HEK293T (cell line): ENCODE results near the gene CYP26A1.

Source experiments
- CTCF ChIA-PET: fragments of 350-600 bp; formaldehyde crosslinking; extraction: SDS; loops from one replicate; lab custom pipeline; 2021; ENCODE audit warnings: antibody characterized with exemption, inconsistent platforms; lab: Yijun Ruan, JAX
- POLR2A ChIA-PET: fragments of 350-600 bp; formaldehyde crosslinking; extraction: SDS; loops from one replicate; lab custom pipeline; 2020; ENCODE audit warnings: antibody characterized with exemption, inconsistent platforms; lab: Yijun Ruan, JAX
- DNase-seq: peaks from one replicate; pipeline ENCODE4 v3.0.0; 2012; ENCODE audit warnings: mixed read lengths; ENCODE audit errors: extremely low spot score
- ARNT ChIP-seq: fragments of 450-650 bp; IDR thresholded peaks from 2 replicates; pipeline ENCODE4 v1.6.1; 2017; ENCODE audit warnings: mild to moderate bottlenecking
- BHLHE40 ChIP-seq: fragments of 450-650 bp; IDR thresholded peaks from 2 replicates; pipeline ENCODE4 v1.6.1; 2016; ENCODE audit warnings: mild to moderate bottlenecking, moderate library complexity, borderline replicate concordance
- CTBP1 ChIP-seq: fragments of 450-650 bp; IDR thresholded peaks from 2 replicates; pipeline ENCODE4 v1.6.1; 2016; ENCODE audit warnings: borderline replicate concordance
- ELF4 ChIP-seq: fragments of 450-650 bp; IDR thresholded peaks from 2 replicates; pipeline ENCODE4 v1.6.1; 2017; ENCODE audit warnings: antibody characterized with exemption
- FOXA1 ChIP-seq: fragments of 450-650 bp; IDR thresholded peaks from 2 replicates; pipeline ENCODE4 v1.6.1; 2016; ENCODE audit warnings: mild to moderate bottlenecking
- FOXK2 ChIP-seq: fragments of 450-650 bp; IDR thresholded peaks from 2 replicates; pipeline ENCODE4 v1.6.1; 2016; ENCODE audit warnings: mild to moderate bottlenecking
- FOXM1 ChIP-seq: fragments of 450-650 bp; IDR thresholded peaks from 2 replicates; pipeline ENCODE4 v1.6.1; 2017; ENCODE audit warnings: mild to moderate bottlenecking, borderline replicate concordance
- HDGF ChIP-seq: fragments of 450-650 bp; IDR thresholded peaks from 2 replicates; pipeline ENCODE4 v1.6.1; 2017; ENCODE audit warnings: antibody characterized with exemption, borderline replicate concordance
- L3MBTL2 ChIP-seq: fragments of 450-650 bp; conservative IDR thresholded peaks from 2 replicates; pipeline ENCODE4 v1.6.1; 2016; ENCODE audit warnings: mild to moderate bottlenecking
- LEF1 ChIP-seq: fragments of 450-650 bp; IDR thresholded peaks from 2 replicates; pipeline ENCODE4 v1.6.1; 2017; ENCODE audit warnings: mild to moderate bottlenecking, borderline replicate concordance
- NFRKB ChIP-seq: fragments of 450-650 bp; IDR thresholded peaks from 2 replicates; pipeline ENCODE4 v1.6.1; 2016; ENCODE audit warnings: mild to moderate bottlenecking, moderate library complexity
- PKNOX1 ChIP-seq: fragments of 450-650 bp; IDR thresholded peaks from 2 replicates; pipeline ENCODE4 v1.6.1; 2016
- SP1 ChIP-seq: fragments of 450-650 bp; IDR thresholded peaks from 2 replicates; pipeline ENCODE4 v1.6.1; 2017
- SUZ12 ChIP-seq: fragments of 450-650 bp; IDR thresholded peaks from 2 replicates; pipeline ENCODE4 v1.6.1; 2016; ENCODE audit warnings: mild to moderate bottlenecking
- TARDBP ChIP-seq: fragments of 450-650 bp; IDR thresholded peaks from 2 replicates; pipeline ENCODE4 v1.6.1; 2016
- ZNF384 ChIP-seq: fragments of 450-650 bp; IDR thresholded peaks from 2 replicates; pipeline ENCODE4 v1.6.1; 2016

Gene CYP26A1

GRCh38 chr10:93113042-93113441 lies 39.3 kb downstream of the CYP26A1 start:
- DNase-seq: no peak
- POLR2A ChIA-PET: no interaction called here

GRCh38 chr10:93115661-93116383 lies 42.1 kb downstream of the CYP26A1 start:
- POLR2A ChIA-PET: no interaction called here
- CTCF ChIA-PET: interaction anchor here (0.5 to 2.2 kb wide), 16 partner anchors 9 to 590 kb away, joined by 3 to 11 read pairs (median 4); no protein-coding TSS in a partner anchor
- peak; percentile 81 for DNase-seq
- TF ChIP-seq FOXM1 (no peak), CTBP1 (no peak), SUZ12 (no peak)

More at GRCh38 chr10:93113042-93113441, 39.3 kb downstream of the CYP26A1 start:
- no peak for TF ChIP-seq HDGF
- no peak for TF ChIP-seq FOXK2
- no peak for TF ChIP-seq FOXM1
- TF ChIP-seq ARNT: no peak
- TF ChIP-seq CTBP1: no peak
- no peak for TF ChIP-seq FOXA1
- no peak for TF ChIP-seq PKNOX1
- TF ChIP-seq TARDBP: no peak
- no peak for TF ChIP-seq SP1
- no peak for TF ChIP-seq SUZ12
- no peak for TF ChIP-seq BHLHE40
- no peak for TF ChIP-seq L3MBTL2
- CTCF ChIA-PET: no interaction called here

- CTCF ChIA-PET: no interaction called here
Observed at GRCh38 chr10:93121311-93121710, 47.6 kb downstream of the CYP26A1 start.

GRCh38 chr10:93123766-93124165 lies 50.1 kb downstream of the CYP26A1 start:
- POLR2A ChIA-PET: no interaction called here
- TF ChIP-seq LEF1 (no peak), SP1 (no peak), BHLHE40 (no peak), FOXM1 (no peak), ARNT (no peak), CTBP1 (no peak), PKNOX1 (no peak), TARDBP (no peak)
- no peak for DNase-seq
- CTCF ChIA-PET: no interaction called here

More at GRCh38 chr10:93121311-93121710, 47.6 kb downstream of the CYP26A1 start:
- no peak for DNase-seq
- POLR2A ChIA-PET: no interaction called here
- TF ChIP-seq FOXA1 (no peak), ARNT (no peak), HDGF (no peak), ZNF384 (no peak), LEF1 (no peak), FOXK2 (no peak), TARDBP (no peak), NFRKB (no peak), FOXM1 (no peak), CTBP1 (no peak), SUZ12 (no peak), PKNOX1 (no peak), L3MBTL2 (no peak), SP1 (no peak), ELF4 (no peak), BHLHE40 (no peak)

- ChIA-PET POLR2A (no interaction called here), CTCF (no interaction called here)
- TF ChIP-seq ARNT (no peak), FOXA1 (no peak), ZNF384 (no peak)
- no peak for DNase-seq
Observed at GRCh38 chr10:93124580-93125318, 51.1 kb downstream of the CYP26A1 start.

- no peak for TF ChIP-seq ZNF384
- TF ChIP-seq SUZ12: no peak
- TF ChIP-seq ARNT: no peak
- TF ChIP-seq FOXA1: no peak
- TF ChIP-seq PKNOX1: no peak
- no peak for TF ChIP-seq NFRKB
- TF ChIP-seq BHLHE40: no peak
- no peak for TF ChIP-seq ELF4
- no peak for TF ChIP-seq LEF1
- TF ChIP-seq FOXM1: no peak
- no peak for TF ChIP-seq FOXK2
- TF ChIP-seq SP1: no peak
- TF ChIP-seq TARDBP: no peak
- no peak for TF ChIP-seq HDGF
- no peak for TF ChIP-seq CTBP1
- TF ChIP-seq L3MBTL2: no peak
- ChIA-PET CTCF (interaction anchor here (0.7 to 1.0 kb wide), 4 partner anchors 9 to 112 kb away, joined by 3 to 4 read pairs (median 4); no protein-coding TSS in a partner anchor), POLR2A (no interaction called here)
- DNase-seq: no peak
Observed at GRCh38 chr10:93125966-93126365, 52.3 kb downstream of the CYP26A1 start.
